NCI-H226 (cell line): ENCODE data around the gene EIF2B5.
A peak's percentile ranks its signal among the peaks of the same experiment; 100 is the strongest.
"Not testable (repeated sequence)": the region's sequence is repeated elsewhere in the genome, so short reads cannot be mapped to it uniquely, and the experiment has no call there.

Experiments used
- DNase-seq: peaks from one replicate; pipeline ENCODE4 v3.0.0-alpha.2; 2015

The EIF2B5 gene

DNA sequence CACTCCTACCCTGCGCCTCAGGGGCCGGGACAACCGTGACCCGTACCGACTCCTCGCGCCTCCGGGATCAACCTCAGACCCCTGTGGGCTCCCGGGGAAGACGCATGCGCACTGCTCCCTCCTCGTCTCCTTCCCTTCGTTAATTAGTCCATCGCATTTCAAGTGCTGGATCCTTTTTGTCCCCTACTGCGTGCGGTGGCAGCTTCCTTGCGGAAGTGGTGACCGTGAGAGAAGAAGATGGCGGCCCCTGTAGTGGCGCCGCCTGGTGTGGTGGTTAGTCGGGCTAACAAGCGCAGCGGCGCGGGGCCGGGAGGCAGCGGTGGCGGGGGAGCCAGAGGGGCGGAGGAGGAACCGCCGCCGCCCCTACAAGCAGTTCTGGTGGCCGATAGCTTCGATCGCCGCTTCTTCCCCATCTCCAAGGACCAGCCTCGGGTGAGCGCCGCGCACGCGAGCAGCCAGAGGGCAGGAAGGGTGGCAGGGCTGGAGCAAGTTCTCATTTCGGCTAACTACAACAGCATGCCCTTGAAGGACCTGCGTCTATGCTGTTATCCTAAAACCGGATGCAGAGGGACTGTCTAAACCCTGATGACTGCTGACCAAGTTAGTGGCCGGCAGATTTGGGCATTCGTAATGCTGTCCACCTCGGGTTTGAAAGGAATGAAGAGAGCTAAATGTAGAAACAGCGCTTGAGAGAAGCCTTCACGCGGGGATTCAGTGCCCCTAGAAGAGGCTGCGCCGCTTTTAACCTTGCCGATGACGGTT is at the start of gene EIF2B5:
Gene EIF2B5 (plus strand): TSS at position 210 of the 762 bp plus-strand sequence. CDS start 28 bp downstream, at position 238.
- DNase-seq: peak; percentile 77

- DNase-seq: peak; percentile 69
Measured at GRCh38 chr3:184085389-184085852, 49.7 kb upstream of the EIF2B5 start.

DNA sequence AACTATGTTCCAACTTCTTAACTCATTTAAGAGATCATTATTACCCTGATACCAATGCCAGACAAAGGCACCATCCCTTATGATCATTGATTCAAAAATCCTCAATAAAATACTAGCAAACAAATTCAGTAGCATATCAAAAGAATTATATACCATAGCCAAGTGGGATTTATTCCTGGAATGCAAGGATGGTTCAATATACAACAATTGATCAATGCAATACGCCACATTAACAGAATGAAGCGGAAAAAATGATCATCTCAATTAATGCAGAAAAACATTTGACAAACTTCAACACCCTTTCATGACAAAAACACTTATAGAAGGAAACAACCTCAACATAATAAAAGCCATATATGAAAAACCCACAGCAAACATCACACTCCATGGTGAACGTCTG is 43.0 kb upstream of the EIF2B5 start:
- DNase-seq: no peak

- DNase-seq: no peak
Measured at GRCh38 chr3:184096811-184097383, 38.3 kb upstream of the EIF2B5 start, which contains the start of gene HTR3E. Gene HTR3E, plus strand, starts transcription at chr3:184097064. Its CDS starts 466 bp downstream, at chr3:184097530.

DNA sequence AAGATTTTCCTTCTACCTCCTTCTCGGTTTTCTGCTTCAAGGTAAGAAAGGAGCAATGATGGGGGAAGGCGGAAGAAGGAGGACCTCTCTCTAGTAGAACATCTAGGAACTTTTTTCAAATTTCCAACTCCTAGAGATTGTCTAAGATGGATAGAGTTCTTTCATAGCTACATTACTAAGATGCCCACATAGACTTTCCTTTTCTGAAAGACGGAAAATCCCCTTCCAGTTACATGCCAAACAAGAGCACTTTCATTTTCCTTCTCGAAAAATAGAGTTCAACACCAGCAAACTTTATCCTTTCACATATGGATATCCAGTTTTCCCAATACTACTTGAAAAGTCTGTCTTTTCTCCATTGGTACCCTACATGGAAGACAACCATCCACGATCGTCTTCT is 37.6 kb upstream of the EIF2B5 start:
- no peak for DNase-seq

DNA sequence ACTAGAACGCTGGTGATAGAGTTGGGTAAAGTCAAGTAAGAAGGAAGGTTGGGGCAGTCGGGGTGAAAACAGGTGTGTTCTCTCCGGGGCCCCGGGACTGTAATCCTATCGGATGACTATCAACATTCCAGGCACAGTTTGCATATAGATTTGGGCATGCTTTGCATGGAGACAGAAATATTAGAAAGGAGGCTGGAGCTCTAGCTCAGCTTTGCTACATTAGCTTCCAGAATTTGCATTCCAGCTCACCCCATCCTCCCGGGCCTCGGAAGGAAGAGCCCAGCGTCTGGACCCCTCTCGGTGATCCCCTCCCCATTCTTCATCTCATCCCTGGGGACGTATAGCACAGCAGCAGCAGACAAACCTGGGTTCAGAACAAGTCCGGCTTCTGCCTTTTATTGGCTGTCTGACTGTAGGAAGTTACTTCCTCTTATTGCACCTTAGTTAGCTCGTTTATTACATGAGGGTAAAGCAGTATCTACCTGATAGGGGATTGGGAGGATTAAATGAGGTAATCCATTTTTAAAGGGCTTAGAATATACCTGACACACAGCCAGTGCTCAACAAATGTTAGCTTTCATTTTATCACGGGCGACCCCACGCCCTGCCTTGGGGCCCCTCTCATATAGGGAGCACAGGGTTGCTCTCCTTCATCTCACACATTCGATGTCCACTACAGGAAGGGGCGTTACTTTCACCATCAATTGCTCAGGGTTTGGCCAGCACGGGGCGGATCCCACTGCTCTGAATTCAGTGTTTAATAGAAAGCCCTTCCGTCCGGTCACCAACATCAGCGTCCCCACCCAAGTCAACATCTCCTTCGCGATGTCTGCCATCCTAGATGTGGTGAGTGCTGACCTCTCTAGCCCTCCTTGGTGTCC is 35.1 kb upstream of the EIF2B5 start:
- no peak for DNase-seq

DNA sequence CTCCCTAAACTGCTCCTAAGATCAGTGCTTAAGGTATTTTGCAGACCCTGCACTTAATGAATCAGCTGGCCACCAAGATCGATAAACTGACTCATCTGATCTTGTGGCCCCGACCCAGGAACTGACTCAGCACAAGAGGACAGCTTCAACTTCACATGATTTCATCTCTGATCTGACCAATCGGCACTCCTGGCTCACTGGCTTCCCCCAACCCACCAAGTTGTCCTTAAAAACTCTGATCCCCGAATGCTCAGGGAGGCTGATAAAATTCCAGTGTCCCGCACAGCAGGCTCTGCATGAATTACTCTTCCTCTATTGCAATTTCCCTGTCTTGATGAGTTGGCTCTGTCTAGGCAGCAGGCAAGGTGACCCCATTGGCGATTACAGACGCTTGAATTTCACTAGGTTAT is 24.8 kb upstream of the EIF2B5 start:
- DNase-seq: no peak

DNA sequence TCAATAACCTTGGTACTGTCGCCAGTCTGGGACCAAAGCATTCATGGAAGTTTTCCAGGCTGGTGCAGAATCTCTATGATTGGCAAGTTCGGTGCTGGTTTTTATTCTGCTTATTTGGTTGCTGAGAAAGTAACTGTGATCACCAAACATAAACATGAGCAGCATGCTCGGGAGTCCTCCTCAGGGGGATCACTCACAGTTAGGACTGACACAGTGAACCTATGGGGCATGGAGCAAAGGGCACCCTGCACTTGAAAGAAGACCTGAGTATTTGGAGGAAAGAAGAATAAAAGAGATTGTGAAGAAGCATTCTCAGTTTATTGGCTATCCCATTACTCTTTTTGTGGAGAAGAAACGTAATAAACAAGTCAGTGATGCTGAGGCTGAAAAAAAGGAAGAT is 19.1 kb upstream of the EIF2B5 start:
- no peak for DNase-seq

- DNase-seq: no peak
Measured at GRCh38 chr3:184117636-184118035, 17.5 kb upstream of the EIF2B5 start.

DNA sequence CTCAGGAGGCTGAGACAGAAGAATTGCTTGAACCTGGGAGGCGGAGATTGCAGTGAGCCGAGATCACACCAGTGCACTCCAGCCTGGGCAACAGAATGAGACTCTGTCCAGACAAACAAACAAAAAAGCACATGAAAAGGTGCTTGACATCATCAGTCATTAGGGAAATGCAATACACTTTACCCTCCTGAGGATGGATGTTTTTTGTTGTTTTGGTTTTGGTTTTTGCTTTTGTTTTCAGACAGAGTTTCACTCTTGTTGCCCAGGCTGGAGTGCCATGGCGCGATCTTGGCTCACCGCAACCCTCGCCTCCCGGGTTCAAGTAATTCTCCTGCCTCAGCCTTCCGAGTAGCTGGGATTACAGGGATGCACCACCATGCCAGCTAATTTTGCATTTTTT is 14.1 kb upstream of the EIF2B5 start:
- DNase-seq: not testable (repeated sequence)

DNA sequence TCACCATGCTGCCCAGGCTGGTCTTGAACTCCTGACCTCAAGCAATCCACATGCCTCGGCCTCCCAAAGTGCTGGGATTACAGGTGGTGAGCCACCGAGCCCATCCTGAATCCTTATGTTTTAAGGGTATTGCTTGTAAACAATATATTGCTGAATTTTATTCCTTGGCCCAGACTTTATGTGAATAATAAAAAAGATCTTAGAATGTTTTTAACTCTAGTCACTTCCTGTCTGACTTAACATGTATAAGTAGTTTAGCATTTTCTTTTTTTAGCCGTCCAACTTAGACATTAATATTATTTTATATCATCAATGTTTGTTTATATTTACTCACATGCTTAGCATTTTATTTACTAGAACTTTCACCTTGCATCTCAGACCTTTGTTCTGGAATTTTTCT is 9.2 kb upstream of the EIF2B5 start:
- no peak for DNase-seq

DNA sequence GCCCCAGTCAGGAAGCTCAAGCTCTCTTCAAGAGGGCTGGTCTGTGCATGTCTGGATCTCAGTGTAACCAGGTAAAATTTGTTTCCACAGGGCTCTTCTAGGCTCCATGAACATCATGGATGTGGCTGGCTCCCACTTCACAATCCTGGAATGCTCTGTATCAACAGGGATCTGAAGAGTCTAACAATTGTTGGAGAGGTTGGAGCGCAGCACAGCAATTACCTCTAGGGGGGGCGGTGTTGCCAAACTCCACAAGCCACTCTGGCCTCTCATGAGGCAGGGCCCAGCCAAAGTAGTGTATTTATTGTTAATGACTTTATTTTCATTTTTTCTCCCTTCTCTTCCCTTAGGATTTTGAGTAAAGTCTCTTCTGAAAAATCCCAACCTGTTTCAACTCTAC is 6.1 kb upstream of the EIF2B5 start:
- DNase-seq: peak; percentile 38

- DNase-seq: no peak
Measured at GRCh38 chr3:184132945-184133344, 2.2 kb upstream of the EIF2B5 start.

DNA sequence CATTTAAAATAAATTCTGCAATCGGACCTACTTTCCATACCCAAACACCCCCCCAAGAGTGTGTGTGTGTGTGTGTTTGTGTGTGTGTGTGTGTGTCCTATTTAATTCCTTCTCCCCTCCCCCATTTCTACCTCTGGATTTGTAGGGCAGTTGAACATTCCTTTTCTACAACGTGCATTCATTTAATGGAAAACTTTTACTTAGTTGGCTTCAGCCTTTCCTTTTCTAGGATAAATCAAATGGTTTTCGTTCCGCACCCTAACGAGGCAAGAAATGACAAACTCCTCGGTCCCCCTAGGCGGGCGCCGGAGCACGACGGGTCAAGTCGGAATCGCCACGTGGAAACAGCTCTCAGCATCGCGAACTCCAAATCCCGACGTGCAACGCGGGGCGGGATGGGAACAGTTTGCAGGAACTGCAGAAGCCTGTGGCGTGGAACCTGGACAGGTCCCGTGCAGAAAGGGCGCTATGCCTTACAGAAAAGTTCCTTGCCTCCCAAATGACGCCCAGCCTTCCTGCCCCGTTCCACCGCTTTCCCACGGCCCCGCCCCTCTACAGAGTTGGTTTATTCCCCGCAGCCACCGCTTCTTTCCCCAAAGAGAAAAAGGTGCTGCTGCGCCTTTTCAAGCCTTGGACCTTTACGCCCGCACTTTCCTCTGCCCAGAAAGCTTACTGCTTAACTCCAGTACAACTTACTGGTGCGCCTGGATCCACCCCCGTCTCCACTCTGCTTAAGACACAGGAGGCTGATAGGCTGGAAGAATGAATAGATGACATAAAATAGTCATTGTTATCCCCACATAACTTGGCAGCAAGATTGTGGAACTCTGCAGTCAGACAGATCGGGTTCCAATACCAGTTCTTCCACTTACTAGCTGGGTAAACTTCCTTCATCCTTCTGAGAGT is 1.1 kb upstream of the EIF2B5 start:
- DNase-seq: peak; percentile 66

DNA sequence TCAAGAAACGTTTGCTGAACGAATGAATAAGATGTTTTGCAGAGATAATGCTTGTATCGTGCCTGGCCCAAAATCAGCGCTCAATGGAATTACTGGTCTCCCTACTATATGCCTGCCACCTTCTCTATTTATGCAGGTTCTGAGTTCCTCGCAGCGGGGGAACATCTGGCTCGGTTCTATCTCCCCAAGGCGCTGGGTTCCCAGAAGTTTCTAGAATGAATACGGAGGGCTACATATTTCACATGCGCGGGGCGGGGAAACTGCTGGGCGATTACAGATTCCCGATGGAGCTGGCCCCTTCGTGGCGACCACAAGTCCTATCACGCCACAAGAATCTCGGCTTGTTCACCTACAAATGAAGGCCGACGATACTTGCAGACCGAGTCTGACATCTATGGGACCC is 411 bp upstream of the EIF2B5 start:
- no peak for DNase-seq

DNA sequence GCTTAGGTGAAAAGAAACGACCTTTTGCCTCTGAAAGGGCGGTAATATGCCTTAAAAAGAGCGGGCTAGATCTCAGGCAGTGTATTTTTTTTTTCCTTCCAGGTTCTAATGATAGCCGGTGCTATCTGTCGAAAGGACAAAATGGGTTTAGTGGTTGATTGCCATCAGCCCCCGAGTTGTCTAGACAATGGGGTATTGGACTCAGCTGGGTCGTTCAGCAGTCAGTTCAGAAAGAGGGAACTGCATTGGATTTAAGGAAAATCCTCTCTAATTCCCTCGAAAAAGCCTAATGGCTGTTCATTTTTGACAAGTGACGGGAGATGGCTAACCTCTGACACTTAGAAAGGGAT is 728 bp downstream of the EIF2B5 start:
- DNase-seq: no peak

DNA sequence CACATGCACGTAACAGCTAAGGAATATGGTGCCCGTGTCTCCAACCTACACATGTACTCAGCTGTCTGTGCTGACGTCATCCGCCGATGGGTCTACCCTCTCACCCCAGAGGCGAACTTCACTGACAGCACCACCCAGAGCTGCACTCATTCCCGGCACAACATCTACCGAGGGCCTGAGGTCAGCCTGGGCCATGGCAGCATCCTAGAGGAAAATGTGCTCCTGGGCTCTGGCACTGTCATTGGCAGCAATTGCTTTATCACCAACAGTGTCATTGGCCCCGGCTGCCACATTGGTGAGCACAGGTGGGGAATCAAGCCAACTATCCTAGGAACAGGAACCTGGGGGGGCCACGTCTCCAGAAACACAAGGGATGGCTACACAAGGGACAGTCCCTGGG is 5.3 kb downstream of the EIF2B5 start:
- DNase-seq: no peak

- DNase-seq: no peak
Measured at GRCh38 chr3:184142199-184142598, 7.0 kb downstream of the EIF2B5 start.

DNA sequence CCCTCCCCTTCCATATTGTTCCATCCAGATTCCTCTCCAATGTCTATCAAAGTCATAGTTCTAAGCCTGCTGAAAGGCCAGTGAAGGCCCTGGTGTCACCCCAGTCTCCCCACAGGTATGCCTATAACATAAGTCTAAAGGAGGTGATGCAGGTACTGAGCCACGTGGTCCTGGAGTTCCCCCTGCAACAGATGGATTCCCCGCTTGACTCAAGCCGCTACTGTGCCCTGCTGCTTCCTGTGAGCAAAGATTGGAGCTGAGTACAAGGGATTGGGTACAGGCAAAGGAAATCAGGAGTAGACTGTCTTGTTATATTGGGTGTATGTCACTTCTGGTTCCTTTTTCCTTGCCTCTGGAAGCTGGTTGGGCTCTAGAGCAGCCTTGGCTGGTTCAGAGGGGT is 8.2 kb downstream of the EIF2B5 start:
- DNase-seq: no peak

DNA sequence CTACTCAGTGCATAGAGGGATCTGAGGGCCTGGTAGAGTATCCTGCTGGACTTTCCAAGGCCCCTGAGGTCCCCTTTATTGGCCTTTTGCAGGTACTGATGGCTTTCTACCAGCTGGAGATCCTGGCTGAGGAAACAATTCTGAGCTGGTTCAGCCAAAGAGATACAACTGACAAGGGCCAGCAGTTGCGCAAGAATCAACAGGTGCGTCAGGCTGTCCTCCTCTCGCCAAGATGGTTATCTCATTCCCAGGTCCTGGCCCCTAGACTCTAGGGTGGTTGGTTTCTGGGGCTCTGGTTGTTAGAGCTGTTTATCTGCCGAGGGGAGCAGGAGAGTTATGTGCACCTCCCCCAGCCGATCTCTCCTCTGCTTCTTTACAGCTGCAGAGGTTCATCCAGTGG is 9.3 kb downstream of the EIF2B5 start:
- no peak for DNase-seq

GRCh38 chr3:184145111-184145524 is 10.0 kb downstream of the EIF2B5 start:
- peak; percentile 76 for DNase-seq

DNA sequence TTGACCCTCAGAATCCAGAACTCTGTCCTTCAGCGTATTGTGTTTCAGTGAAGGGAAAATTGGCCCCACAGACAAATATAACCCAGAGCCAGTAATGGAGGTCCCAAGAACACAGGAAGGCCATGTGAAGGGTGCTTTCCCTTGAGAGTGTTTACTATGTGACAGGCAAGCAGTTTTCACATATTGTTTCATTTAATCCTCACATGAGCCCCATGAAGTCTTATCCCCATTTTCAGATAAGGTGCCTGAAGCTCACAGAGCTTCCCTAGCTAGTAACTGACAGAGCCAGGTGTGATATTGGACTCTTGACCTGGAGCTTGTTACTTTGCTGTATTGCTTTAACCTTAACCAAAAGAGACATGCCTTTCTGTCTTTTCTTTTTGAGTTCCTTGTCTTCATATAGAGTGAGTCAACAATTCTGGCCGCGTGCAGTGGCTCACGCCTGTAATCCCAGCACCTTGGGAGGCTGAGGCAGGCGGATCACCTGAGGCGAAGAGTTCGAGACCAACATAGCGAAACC is 10.7 kb downstream of the EIF2B5 start:
- no peak for DNase-seq
